HG02678 (cell line): Measurements from ENCODE around the gene HARS2.
A peak's percentile ranks its signal among the peaks of the same experiment; 100 is the strongest.
"Not testable (repeated sequence)": the region's sequence is repeated elsewhere in the genome, so short reads cannot be mapped to it uniquely, and the experiment has no call there.

Experiments used
- ATAC-seq: cut with Tn5 transposase; IDR thresholded peaks from one replicate; pipeline ENCODE4 v1.9.1; 2021; ENCODE audit warnings: mild to moderate bottlenecking, moderate library complexity; ENCODE audit not compliant: unreplicated experiment

HARS2 gene

GRCh38 chr5:140696891-140697492 lies 5.7 kb downstream of the HARS2 start:
- no peak for ATAC-seq

- peak; percentile 98 for ATAC-seq
These were observed 9.2 kb downstream of the HARS2 start, which contains the start of gene ZMAT2 for GRCh38 chr5:140700177-140701144. ZMAT2 (plus strand) TSS chr5:140700447; CDS start chr5:140700461, 14 bp downstream.

- no peak for ATAC-seq
These were observed 16.6 kb downstream of the HARS2 start for GRCh38 chr5:140707812-140708211.

- not testable (repeated sequence) for ATAC-seq
These were observed 17.5 kb downstream of the HARS2 start for GRCh38 chr5:140708787-140709186.

GRCh38 chr5:140710899-140711552 lies 19.8 kb downstream of the HARS2 start:
- peak; percentile 84 for ATAC-seq

GRCh38 chr5:140711794-140712193 lies 20.5 kb downstream of the HARS2 start:
- no peak for ATAC-seq

- no peak for ATAC-seq
These were observed 22.4 kb downstream of the HARS2 start for GRCh38 chr5:140713562-140714094.

GRCh38 chr5:140716238-140716637 lies 25.0 kb downstream of the HARS2 start:
- not testable (repeated sequence) for ATAC-seq

GRCh38 chr5:140718266-140718592 lies 27.0 kb downstream of the HARS2 start:
- no peak for ATAC-seq

- ATAC-seq, result not testable (repeated sequence)
These were observed 29.5 kb downstream of the HARS2 start for GRCh38 chr5:140720738-140721137.

GRCh38 chr5:140721395-140721794 lies 30.1 kb downstream of the HARS2 start:
- not testable (repeated sequence) for ATAC-seq

GRCh38 chr5:140725799-140726471 lies 34.7 kb downstream of the HARS2 start:
- peak; percentile 93 for ATAC-seq

- no peak for ATAC-seq
These were observed 41.8 kb downstream of the HARS2 start for GRCh38 chr5:140733098-140733497.

- ATAC-seq, result no peak
These were observed 43.1 kb downstream of the HARS2 start for GRCh38 chr5:140734354-140734753.

- no peak for ATAC-seq
These were observed 46.2 kb downstream of the HARS2 start for GRCh38 chr5:140737486-140737885.

GRCh38 chr5:140741967-140742366 lies 50.7 kb downstream of the HARS2 start:
- no peak for ATAC-seq
